PFSK-1 (cell line): ENCODE data around the gene PHAF1.

ENCODE experiments used
- FOXP2 ChIP-seq: optimal IDR thresholded peaks from 2 replicates; pipeline ENCODE3; 2011; ENCODE audit warnings: borderline replicate concordance, control low read depth, inconsistent platforms; ENCODE audit not compliant: insufficient read depth; ENCODE audit errors: extremely low read length, extremely low read depth
- POLR2AphosphoS5 ChIP-seq: IDR thresholded peaks from 2 replicates; pipeline ENCODE4 v1.6.1; 2012; ENCODE audit warnings: low read depth, mild to moderate bottlenecking, control low read depth, low read length, moderate library complexity
- REST ChIP-seq, 2 experiments: IDR thresholded peaks; 2 replicates each; pipeline versions ENCODE4 v1.6.1 to v1.8.0; 2011 to 2012; ENCODE audit warnings: low read depth in 2 of 2, low read length in 2 of 2, control low read depth in 1 of 2, inconsistent platforms in 1 of 2, mild to moderate bottlenecking in 1 of 2, moderate library complexity in 1 of 2; ENCODE audit not compliant: insufficient read depth in 1 of 2
- TAF1 ChIP-seq: IDR thresholded peaks from 2 replicates; pipeline ENCODE4 v1.6.1; 2012; ENCODE audit warnings: low read length, control low read depth, borderline replicate concordance; ENCODE audit not compliant: insufficient read depth

DNA sequence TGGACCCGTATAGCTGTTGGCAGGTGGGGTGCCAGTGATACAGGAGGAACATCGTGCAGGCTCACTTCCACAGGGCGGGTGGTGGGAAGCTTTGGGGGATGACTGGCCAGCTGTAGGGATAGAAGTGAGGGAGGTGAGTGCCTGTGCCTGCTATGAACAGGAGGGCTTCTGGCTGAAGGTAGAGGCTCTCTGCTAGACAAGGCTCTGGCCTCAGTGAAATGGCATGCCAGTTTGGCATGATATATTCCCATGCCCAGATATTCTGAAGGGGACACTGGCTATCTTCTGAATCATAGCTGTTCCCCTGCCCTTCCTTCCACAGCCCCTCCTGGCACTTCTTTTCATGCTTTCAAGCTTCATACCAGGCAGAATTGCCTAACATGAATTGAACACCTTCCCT lies 19.1 kb downstream of the PHAF1 start:
- no peak for TF ChIP-seq POLR2AphosphoS5
- no peak for TF ChIP-seq FOXP2
- TF ChIP-seq REST (IDR thresholded peaks at IDR 0.05; ENCODE audit: insufficient read depth in 1 of 2, low read depth in 2 of 2, low read length in 2 of 2) = no peak
- TF ChIP-seq TAF1 = no peak
